HG03108 (cell line): ENCODE data around the gene TPRG1.
A peak's percentile ranks its signal among the peaks of the same experiment; 100 is the strongest.

ENCODE experiments used
- ATAC-seq: cut with Tn5 transposase; IDR thresholded peaks from one replicate; pipeline ENCODE4 v1.9.1; 2021; ENCODE audit warnings: moderate library complexity; ENCODE audit not compliant: unreplicated experiment

TPRG1 gene

DNA sequence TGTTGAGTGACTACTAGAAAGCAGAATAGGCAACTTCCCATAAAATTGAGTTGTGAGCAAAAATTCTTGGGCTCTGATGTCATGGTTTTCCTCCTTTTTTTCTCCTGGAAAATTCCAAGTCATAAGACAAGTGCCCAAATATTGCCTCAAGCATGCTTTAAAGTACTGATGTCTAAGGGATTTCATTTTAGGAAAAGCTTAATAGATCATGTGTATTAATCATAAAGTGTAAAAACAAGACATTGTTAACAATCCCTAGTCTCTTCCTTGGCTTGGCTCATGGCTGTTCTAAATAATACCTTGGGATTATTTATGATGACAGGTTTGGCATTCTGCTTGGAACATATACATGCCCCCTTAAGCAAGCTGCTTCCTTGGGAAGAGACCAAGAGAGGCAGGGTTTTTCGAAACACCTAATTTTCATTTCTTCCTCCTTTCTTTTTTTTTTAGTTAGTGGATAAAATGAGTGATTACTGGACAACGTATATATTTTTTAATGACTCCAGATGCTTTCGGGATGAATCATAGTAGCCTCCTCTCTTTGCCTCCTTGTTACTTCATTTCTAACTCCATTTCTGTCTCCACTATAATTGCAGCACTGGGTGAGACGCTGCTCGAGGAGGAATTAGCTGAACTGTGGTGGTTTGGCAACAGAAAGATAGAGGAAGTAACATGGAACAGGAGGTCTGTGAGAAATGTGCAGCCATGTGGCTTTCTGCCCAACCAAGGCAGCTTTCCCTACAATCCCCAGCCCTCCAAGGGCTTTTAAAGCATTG is 104.9 kb downstream of the TPRG1 start:
- ATAC-seq, result no peak

DNA sequence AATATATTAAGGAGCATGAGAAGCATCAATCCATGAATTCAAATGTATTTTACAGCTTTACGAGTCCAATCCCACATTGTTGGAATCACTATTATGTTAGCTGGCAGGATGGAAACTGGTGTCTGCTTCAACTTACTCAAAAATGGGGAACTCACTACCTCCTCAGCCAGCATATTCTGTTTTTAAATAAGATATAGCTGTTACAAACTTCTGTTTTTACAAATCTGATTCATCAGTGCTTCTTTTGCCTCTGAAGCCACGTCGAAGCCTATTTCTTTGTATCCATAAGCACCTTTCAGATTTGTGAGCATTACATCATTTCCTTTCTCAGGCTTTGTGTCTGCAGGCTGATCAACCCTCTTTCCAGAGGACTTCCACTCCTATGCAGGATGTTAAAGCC is 105.9 kb downstream of the TPRG1 start:
- no peak for ATAC-seq

DNA sequence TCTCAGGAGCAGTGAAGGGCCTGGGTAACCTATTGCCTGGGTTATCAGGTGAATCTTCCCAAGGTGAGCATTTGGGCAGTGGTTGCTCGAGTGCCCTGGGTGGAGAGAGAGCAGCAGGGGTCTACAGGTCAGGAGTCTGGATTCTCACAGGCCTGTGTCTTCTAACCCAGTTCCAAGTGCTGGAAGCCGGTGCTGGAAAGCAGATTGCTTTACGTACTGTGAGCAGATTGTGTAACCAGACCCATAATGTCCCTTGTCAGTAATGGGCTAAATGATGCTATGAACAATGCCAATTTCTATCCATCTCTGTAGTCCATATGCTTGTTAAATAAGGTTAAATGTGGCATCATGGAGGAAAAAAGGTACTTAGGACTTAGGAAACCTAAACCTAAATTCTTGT is 106.5 kb downstream of the TPRG1 start:
- ATAC-seq, result no peak

DNA sequence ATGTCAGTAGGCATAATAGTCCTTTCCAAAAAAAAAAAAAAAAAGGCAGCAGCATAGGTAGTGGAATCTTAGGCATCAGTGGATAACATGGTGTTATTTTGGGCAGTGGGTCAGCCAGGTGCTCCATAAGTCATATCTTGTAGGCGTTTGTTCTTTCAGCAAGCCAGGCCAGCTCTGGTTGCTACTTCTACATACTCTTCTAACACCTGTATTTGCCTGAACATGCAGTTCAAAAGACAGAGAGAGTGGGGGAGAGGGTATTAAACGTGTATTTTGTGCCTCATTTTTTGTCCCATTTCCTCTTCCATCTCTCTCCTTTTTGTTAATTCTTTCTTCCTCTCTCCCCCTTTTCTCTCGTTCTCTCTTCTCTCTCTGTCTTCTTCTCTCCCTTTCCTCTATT is 110.4 kb downstream of the TPRG1 start:
- ATAC-seq, result no peak

DNA sequence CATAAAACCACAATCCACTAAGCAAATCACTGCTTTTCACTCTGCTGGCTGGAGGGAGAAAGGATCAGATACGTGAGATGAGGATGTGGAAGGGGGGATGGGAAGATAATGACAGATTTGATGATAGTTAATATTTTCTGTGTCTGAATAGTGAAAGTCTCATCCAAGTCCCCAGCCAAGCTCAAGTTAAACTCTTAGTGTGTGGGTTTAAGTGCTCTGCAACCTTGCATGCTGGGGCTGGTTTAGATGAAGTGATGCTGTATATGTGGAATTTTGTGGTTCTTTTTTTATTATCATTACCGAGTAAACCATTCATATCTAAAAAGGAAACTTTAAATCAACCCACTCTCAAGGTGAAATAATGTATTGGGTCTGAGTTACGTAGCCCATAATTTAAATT is 111.0 kb downstream of the TPRG1 start:
- ATAC-seq, result no peak

DNA sequence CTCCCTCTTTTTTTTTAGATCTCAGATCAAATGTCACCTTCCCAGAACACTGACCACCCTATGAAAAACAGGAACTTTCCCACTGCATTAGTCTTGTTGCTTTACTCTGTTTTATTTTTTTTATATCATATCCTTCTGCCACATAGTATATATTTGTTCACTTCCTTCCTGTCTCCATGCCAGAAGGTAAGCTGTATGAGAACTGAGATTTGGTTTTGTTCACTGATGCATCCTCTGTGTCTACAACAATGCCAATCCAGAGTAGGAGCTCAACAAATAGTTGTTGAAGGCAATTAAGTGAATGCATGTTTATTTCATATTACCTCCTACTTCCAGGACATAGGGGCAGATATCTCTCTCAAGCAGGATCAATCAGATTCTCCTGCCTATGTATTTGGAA is 114.4 kb downstream of the TPRG1 start:
- peak; percentile 43 for ATAC-seq

DNA sequence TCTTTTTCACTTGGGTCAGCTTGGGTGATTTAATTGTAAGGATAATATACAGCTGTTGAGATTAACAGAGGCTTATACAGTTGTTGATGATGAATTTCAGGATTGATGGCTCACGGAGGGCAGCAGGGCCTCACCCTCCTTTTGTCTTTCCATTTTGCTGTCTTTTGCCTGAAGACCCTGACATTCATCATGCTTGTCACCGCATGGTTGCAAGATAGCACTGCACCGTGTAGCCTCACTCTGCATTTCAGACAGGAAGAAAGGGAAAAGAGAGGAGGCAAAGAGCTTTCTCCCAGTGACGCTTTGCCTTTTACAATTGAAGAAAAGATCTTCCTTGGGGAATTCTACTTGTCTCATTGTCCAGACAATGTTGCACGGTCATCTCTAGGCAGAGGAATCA is 115.1 kb downstream of the TPRG1 start:
- no peak for ATAC-seq

DNA sequence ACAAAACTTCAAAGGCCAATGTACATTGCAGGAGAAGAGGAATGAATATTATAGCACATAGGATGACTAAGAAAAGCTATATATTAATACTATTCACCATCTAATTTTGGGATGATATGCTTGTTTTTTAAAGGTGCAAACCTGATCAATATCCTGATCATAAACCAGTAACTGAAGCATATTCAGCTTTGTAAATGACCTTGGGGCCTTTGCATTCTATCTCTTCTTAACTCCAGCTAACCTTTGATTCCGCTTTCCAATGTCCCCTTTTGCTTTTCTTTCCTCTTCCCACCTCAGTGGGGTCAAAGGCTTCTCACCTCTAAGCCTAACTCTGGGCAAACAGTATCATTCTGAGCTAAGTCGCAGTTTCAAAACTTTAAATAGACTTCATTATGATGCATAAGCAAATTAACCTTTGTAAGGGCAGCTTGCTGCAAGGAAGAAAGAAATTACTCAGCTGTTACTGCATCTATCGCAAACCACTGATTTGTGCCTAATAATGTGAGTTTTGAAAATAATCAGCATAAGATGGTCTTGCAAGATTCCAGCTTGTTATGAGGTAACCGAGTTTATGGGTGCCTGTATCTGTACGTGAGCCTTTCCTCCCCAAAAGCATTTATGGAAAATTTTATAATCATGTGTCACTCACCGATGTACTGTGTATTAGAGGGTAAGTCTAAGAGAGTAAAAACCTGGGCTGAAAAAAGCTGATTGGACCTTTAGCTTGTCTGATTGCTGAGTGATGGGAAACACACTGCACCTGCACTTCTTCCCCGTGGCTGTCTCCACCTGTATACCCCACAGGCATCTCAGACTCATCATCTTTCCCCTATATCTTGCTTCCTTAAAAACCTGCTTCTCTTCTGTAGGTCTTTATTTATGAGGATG is 116.8 kb downstream of the TPRG1 start:
- peak; percentile 90 for ATAC-seq

DNA sequence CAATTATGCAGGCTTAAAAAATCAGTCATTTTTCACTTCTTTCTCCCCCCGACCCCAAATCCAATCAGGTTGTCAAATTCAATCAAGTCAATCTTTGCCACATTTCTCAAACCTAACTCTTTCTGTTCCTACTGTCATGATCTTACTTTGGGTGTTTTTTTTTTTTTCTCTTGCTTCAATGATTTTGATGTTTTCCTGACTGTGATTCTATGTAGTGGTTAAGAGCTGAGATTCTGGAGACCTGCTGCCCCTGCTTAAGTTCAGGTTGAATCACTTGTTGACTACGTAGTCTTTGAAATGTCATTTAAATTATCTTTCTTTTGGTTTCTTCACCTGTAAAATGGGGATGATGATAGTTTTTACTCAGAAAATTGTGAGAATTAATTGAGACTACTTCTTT is 117.5 kb downstream of the TPRG1 start:
- no peak for ATAC-seq

DNA sequence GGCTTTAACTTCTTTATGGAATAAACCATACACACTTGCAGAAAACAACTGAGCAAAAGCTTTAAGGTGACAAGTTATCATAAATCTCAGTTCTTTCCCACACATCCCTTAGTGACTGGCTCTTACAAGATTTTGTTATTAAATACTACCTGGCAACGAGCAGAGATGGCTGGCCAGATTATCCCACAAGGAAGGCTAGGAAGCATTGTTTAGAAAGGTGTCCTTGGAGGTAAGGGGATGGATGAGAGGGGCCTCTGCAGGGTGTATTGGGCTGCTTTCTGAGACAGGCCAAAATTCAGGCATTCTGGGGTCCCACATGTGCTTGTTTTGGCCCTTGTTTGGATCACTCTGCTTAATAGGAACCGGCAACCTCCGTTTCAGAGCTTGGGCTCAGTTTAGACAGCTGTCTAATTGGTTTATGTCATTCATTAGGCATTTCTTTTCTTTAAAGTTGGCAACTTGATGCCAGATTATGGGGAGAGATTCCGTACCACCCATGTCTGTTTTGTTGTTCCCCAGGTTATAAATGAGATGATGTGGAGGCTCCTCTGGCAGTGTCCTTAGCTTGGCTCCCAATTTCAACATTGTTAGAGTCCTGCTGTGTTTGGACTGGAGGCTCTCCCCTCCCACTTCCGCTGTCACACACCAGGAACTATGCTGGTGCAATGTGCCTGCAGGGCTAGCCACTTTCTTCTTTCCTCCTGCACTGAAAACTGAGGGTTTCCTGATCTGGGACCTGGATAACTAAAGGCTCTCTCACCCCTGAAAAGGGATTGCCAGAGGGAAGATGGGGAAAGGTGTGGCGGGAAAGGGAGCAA is 121.1 kb downstream of the TPRG1 start:
- no peak for ATAC-seq

DNA sequence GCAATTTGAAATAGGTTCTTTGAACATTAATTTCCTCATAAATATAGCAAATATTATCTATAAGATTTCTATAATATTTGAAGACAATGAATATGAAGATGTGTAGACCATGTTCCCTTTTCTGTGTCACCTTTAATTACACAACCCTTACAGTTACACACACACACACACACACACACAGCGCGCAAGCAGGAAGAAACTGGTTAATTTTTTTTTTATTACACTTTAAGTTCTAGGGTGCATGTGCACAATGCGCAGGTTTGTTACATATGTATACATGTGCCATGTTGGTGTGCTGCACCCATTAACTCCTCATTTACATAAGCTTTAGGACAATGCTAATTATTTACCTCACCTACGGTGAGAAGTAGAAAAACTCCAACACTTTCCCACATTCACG is 122.9 kb downstream of the TPRG1 start:
- no peak for ATAC-seq

DNA sequence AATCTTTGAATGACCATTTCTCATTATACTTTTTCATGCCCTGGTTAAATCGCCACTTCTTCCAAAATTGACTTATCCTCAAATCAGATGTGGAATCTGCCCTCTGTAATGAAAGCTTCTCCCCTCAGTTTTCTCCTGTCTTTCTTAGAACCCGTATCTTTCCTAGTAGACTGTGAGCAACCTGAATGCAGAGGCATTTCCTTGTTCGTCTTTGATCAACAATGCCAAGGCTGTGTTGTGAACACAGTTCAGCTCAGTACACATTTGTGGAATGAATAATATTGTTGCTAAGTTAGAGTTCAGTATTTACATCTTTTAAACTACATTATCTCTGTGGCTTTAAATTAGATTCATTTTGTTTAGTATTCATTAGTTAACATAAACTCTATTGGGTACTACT is 123.3 kb downstream of the TPRG1 start:
- no peak for ATAC-seq

DNA sequence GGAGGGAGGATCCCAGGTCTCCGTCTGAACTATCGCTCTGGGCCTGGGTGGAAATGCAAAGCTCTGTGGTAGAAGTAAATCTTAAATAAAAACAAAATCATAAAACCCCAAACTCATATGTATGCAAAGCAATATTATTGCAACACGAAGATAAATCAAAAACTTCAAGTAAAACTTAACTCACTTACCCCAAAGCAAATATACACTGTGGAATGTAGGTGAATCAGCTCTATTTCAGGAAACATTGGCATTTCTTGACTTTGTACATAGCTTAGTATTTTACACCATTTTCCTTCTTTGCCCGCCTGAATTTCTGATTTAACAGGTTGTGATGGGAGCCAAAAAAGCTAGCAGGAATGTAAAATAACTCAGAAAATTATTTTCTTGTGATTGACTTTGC is 126.2 kb downstream of the TPRG1 start:
- no peak for ATAC-seq

DNA sequence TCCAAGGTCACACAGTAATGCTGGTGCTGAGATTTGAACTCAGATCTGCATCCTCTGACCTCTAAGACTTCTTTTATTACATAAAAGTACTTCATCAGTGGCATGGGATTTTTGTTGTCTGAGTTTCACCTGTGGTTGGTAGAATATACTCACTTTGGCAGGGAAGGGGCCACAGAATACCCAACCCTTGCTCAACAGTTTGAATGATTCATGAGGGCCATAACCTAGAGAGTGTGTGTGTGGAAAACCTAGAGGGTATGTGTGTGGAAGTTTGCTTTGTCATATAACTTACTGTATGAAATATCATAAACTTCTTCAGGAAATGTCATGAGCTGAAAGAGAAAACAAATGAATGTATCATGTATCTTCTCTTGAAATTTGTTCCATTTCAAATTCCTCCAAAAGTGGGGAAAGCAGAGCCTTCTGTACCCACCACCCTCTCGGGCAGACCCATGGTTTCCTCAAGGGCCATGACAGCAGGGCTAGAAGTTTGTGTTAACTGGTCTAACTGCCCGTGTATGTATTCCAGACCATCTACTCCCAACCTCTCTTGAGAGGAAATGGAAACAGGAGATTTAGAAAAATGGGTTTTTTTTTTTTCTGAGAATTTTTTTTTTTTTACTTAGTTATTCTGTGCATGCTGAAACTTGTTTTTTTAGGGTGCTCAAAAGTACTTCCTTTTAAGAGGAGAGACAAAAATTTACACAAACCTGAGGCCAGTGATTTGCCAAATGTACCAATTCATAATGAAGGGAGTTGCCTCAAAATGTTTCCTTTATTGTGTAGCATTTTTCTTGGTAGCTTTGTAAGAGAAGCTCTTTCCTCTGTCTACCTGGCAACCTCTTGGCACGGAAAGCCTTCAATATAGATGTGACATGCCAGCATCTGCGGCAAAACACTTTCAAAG is 127.0 kb downstream of the TPRG1 start:
- no peak for ATAC-seq

DNA sequence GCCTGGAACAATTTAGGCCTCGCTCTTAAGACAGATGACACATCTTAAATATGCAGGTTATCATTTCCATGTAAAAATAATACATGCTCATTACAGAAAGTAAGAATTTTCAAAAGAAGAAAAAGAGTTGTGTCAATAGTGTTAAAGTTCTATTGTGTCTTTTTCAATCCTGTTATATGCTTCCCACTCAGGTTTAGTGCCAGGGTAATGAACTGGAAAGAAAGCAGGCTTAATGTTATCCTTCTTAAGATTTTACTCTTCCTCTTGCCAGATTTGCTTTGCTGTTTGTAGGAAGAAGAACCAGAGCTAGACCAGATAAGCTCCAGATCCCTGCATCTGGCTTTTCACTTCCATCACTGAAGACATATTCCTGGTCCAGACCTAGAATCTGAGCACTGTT is 128.6 kb downstream of the TPRG1 start:
- ATAC-seq, result no peak

DNA sequence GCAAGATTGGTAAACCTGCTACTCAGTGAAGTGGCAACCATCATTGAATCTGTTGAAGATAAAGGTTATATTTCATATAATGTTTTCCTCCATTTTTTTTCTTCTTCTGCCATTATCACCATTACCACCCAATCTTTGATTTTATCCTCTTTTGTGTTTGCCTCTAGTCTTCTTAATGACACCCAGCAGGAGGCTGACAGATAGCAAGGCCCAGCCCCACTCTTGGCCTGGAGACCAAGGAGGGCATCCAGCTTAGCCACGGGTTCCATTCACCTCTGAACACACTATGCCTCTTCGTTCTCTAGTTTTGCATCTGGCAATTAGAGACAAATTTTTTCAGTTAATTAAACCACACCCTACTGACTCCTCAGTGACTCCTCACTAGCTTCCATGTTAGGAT is 129.7 kb downstream of the TPRG1 start:
- no peak for ATAC-seq

DNA sequence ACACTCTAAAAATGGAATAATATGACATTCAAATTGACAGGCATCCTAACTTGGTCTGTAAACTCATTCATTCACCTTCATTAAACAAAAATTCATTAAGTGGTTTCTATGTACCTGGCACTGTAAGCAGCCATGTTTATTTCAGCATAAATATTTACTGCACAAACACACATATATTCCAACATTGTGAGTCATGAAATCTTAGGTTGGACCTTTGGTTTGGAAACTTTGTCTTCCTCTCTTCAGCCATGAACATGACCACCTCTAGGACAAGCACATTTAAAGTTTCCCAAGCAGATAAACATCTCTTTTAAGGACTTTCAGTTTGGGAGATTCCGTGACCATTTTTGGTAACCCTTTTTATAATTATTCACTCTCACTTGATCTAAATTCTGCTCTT is 131.8 kb downstream of the TPRG1 start:
- ATAC-seq, result no peak

DNA sequence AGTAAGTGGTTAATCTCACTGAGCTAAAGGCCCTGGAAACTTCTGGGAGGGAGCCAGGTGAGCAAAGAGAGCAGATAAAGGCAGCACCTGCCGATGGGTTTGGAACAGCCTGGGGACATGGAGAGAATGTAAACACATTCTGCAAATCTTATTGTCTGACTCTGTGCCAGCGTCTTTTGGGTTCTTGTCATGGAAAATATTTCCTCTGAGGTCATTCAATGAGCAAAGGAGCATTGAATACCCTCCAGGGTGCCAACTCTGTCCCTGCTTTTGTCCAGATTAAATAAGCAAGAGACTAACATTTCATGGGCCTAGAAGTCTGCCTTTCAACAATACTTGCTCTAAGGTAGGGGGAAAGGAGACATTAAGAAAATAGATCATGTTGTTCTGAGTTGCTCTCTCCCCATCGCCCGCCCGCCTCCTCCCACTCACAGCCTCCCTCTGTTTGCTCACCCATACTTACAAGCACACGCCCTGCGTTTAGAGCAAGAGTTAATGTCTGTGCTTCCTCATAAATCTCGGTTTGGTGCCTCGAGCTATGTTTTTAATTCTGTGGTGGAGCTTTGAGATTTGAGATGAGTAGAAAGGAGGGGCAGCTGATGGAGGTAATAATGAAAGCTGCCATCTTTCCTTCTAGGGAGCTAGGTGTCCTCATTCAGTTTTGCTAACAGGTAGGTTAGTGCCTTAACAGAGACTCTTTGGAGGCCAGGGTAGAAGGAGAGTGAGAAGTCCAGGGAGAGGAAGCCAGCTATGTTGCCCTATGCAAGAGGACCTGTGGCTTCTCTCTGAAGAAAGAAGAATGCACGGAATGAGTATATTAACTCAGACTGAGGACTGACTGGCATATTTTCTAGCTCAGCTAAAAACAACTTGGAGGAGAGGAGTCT is 132.9 kb downstream of the TPRG1 start:
- ATAC-seq, result no peak

DNA sequence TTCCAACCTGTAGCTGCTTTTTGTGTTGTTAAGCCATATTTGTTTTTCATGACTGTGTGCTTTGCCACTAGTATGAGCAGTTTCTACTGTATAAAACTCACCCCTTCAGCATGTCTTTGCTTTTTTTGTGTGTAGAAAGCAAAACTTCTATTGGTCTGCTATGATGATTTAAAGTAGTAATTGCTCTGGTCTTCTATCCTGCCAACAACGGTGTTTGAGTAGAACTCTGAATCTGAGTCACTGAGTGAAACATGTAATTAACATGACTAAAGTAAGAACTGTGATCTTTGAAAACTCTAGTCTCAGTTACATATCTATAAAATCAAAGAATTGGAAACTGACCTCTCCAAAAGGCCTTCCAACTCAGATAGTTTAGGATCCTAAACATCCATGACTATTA is 133.6 kb downstream of the TPRG1 start:
- no peak for ATAC-seq
